K562 (cell line): ENCODE results near the gene HSPA13. TPM values are rescaled to one million over a fixed set of nuclear protein-coding genes. Genes with fewer than 3 reads are reported as not detected.

ENCODE experiments used
- CBX8 ChIP-seq: fragments of 200-600 bp; sonication (generic); IDR thresholded peaks from 2 replicates; pipeline ENCODE4 v1.6.1; 2012; ENCODE audit warnings: borderline replicate concordance, mixed run types, low read depth, mild to moderate bottlenecking, moderate library complexity, mixed read lengths, low read length, control low read depth, inconsistent platforms; ENCODE audit not compliant: poor library complexity, severe bottlenecking; ENCODE audit errors: extremely low read depth
- CEBPG ChIP-seq, 3 experiments: fragments of 200-800 bp in 1 of 3; sonication (Bioruptor generic) in 1 of 3; sonication (generic) in 1 of 3; formaldehyde crosslinking in 1 of 3; IDR thresholded peaks in 2 of 3; conservative IDR thresholded peaks in 1 of 3; 2 replicates each; pipeline versions ENCODE4 v1.6.1 to v1.8.0; 2016 to 2022; ENCODE audit warnings: missing compliant biosample characterization in 2 of 3, missing genetic modification characterization in 2 of 3, mild to moderate bottlenecking in 1 of 3, missing genetic modification reagents in 1 of 3
- E2F3 ChIP-seq: fragments of 250-450 bp; sonication (Bioruptor Pico); IDR thresholded peaks from 2 replicates; pipeline ENCODE4 v1.4.0; 2020; ENCODE audit warnings: mild to moderate bottlenecking
- ILK ChIP-seq: fragments of 450-650 bp; IDR thresholded peaks from 2 replicates; pipeline ENCODE4 v1.6.1; 2016; ENCODE audit warnings: missing genetic modification characterization, low read depth, mild to moderate bottlenecking, missing compliant biosample characterization, moderate library complexity, borderline replicate concordance
- JUND ChIP-seq, 2 experiments: IDR thresholded peaks; 2 replicates in 1 of 2; 3 replicates in 1 of 2; pipeline ENCODE4 v1.6.1; 2011; ENCODE audit warnings: borderline replicate concordance in 2 of 2, low read depth in 2 of 2, low read length in 2 of 2, improper control_type of control experiment in 1 of 2, missing biosample characterization in 1 of 2, missing genetic modification characterization in 1 of 2, missing genetic modification reagents in 1 of 2
- KDM1A ChIP-seq, 2 experiments: fragments of 450-650 bp; IDR thresholded peaks; 2 replicates each; pipeline ENCODE4 v1.6.1; 2016; ENCODE audit warnings: mild to moderate bottlenecking in 2 of 2
- MAFG ChIP-seq: fragments of 450-650 bp; conservative IDR thresholded peaks from 2 replicates; pipeline ENCODE4 v1.6.1; 2016; ENCODE audit warnings: missing genetic modification characterization, missing compliant biosample characterization
- MEIS2 ChIP-seq: fragments of 450-650 bp; IDR thresholded peaks from 2 replicates; pipeline ENCODE4 v1.6.1; 2014; ENCODE audit warnings: mild to moderate bottlenecking; ENCODE audit not compliant: partially characterized antibody
- PBX2 ChIP-seq, 2 experiments: IDR thresholded peaks in 1 of 2; conservative IDR thresholded peaks in 1 of 2; 2 replicates each; pipeline ENCODE4 v1.6.1; 2016; ENCODE audit warnings: low read depth in 2 of 2, mild to moderate bottlenecking in 1 of 2, missing compliant biosample characterization in 1 of 2, missing genetic modification characterization in 1 of 2, moderate library complexity in 1 of 2
- PKNOX1 ChIP-seq: fragments of 450-650 bp; IDR thresholded peaks from 2 replicates; pipeline ENCODE4 v1.6.1; 2016
- RBM14 ChIP-seq: fragments of 200-400 bp; formaldehyde crosslinking; IDR thresholded peaks from 2 replicates; pipeline ENCODE4 v1.6.1; 2018; ENCODE audit warnings: low read depth, mild to moderate bottlenecking, low read length, moderate library complexity, borderline replicate concordance; ENCODE audit not compliant: insufficient read depth
- RBM25 ChIP-seq: fragments of 200-400 bp; formaldehyde crosslinking; IDR thresholded peaks from 2 replicates; pipeline ENCODE4 v1.6.1; 2018; ENCODE audit warnings: low read length, low read depth, moderate library complexity; ENCODE audit not compliant: severe bottlenecking
- ZNF239 ChIP-seq: fragments of 250-450 bp; sonication (Bioruptor Pico); IDR thresholded peaks from 2 replicates; pipeline ENCODE4 v1.4.0; 2020; ENCODE audit warnings: mild to moderate bottlenecking
- ZNF696 ChIP-seq: fragments of 250-450 bp; sonication (Bioruptor Pico); conservative IDR thresholded peaks from 2 replicates; pipeline ENCODE4 v1.4.0; 2020; ENCODE audit warnings: mild to moderate bottlenecking, moderate library complexity
- polyA plus RNA-seq, 8 experiments: library from polyadenylated mRNA; depleted of rRNA in 4 of 8; stranded (reverse) in 5 of 8; unstranded in 3 of 8; fragments of >200 nt; fragmentation: Nextera tagmentation in 2 of 8; fragmentation: Illumina TruSeq in 1 of 8; extraction: Ambion mirVana in 2 of 8; extraction: Trizol in 1 of 8; gene quantifications; 2 replicates each; pipeline versions ENCODE4 v1.2.1 to v1.2.3, GENCODE V29; 2011 to 2014; ENCODE audit warnings: inconsistent platforms in 1 of 8, missing spikeins in 1 of 8
- total RNA-seq, 7 experiments: library from RNA; depleted of rRNA in 6 of 7; stranded (reverse); fragments of >200 nt in 6 of 7; fragmentation: Illumina TruSeq in 2 of 7; extraction: Trizol in 2 of 7; gene quantifications; 2 replicates each; pipeline versions ENCODE4 v1.2.1 to v1.2.3, GENCODE V29; 2011 to 2021; ENCODE audit warnings: low replicate concordance in 1 of 7

The HSPA13 gene
- total and polyA plus RNA-seq, 9 of the 15 experiments (the other 6 are each of a cell fraction or from before 2014, with no cell fraction given) = 12.5 to 28.8 (median 23.9) TPM

DNA sequence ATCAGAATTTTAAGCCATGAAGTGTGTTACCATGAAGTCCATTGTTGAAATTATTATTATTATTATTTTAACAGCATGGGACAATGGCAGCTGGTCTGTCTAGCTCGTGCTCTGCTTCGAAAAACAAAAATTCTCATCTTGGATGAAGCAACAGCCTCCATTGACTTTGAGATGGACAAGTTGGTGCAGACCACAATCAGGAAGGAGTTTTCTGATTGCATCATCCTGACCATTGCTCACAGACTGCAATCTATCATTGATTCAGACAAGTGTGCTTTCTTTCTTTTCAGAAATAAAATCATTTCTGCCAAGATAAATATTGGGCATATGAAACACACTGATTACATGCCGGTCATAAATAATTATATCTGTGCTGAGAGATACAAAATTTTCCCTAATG, 21.0 kb downstream of the HSPA13 start (continued):
- TF ChIP-seq PBX2 (CRISPR knock-in tag; IDR thresholded peaks at IDR 0.05; ENCODE audit: low read depth) = no peak
- peak; percentile 74 for TF ChIP-seq PBX2 (tag; conservative IDR thresholded peaks at IDR 0.05; ENCODE audit: low read depth)
- peak; percentile 82 for TF ChIP-seq PKNOX1
- peak; percentile 19; the same call in 1 of the 2 replicates for TF ChIP-seq ZNF239 (CRISPR knock-in tag)
- no peak for TF ChIP-seq ILK (tag)
- TF ChIP-seq ZNF696 = no peak
- peak; percentile 89 for TF ChIP-seq MEIS2
- peak; percentile 68 for TF ChIP-seq JUND (IDR thresholded peaks at IDR 0.05; ENCODE audit: borderline replicate concordance, low read depth, low read length)
- peak; percentile 41; the same call in 2 of the 3 replicates for TF ChIP-seq JUND (tag; IDR thresholded peaks at IDR 0.05; ENCODE audit: borderline replicate concordance, low read depth, low read length)
- TF ChIP-seq CBX8 = no peak
- TF ChIP-seq KDM1A (IDR thresholded peaks at IDR 0.05) = no peak
- TF ChIP-seq CEBPG (CRISPR knock-in tag; IDR thresholded peaks at IDR 0.05) = peak; percentile 76
- peak; percentile 98 to 99 for TF ChIP-seq CEBPG (tag; conservative IDR thresholded peaks at IDR 0.05 in 1 of 2, IDR thresholded peaks at IDR 0.05 in 1 of 2)
- TF ChIP-seq RBM25 = no peak
- no peak for TF ChIP-seq E2F3 (CRISPR knock-in tag)
- TF ChIP-seq RBM14 = no peak
- no peak for TF ChIP-seq MAFG (tag)
